Pancreas (tissue), 10 donors: Measurements from ENCODE around the gene BABAM2. TPM values are rescaled to one million over a fixed set of nuclear protein-coding genes. Genes with fewer than 3 reads are reported as not detected.

Source experiments
- ATAC-seq, 4 donors: fragments of 200-7000 bp; cut with Tn5 transposase; one replicate each; pipeline versions ENCODE4 v1.8.0 to v1.9.1; 2020; ENCODE audit warnings: mild to moderate bottlenecking in 4 of 4, moderate library complexity in 4 of 4
- DNase-seq, 6 donors: peaks; one replicate each; pipeline ENCODE4 v3.0.0-alpha.2; 2020
- FAIRE-seq: peaks from 2 replicates; lab custom pipeline; 2012; peaks lifted over from hg19 to GRCh38; lab: Jason Lieb, UNC
- H3K27ac ChIP-seq, 4 donors: fragments of 200-600 bp; sonication (generic); 1 replicate in 3 of 4; 2 replicates in 1 of 4; pipeline versions ENCODE4 v1.5.0 to v1.8.0; 2020
- H3K27me3 ChIP-seq, 4 donors: fragments of 200-600 bp; one replicate each; pipeline ENCODE4 v1.8.0; 2021
- H3K36me3 ChIP-seq, 3 donors: fragments of 200-600 bp; sonication (generic) in 1 of 3; one replicate each; pipeline versions ENCODE4 v1.5.0 to v1.8.0; 2020 to 2021
- H3K4me1 ChIP-seq, 3 donors: fragments of 200-600 bp; one replicate each; pipeline ENCODE4 v1.8.0; 2021
- H3K4me3 ChIP-seq, 4 donors: fragments of 200-600 bp; sonication (generic) in 2 of 4; one replicate each; pipeline versions ENCODE4 v1.5.0 to v1.8.0; 2020 to 2021
- H3K9me3 ChIP-seq, 4 donors: fragments of 200-600 bp; one replicate each; pipeline ENCODE4 v1.8.0; 2021
- WGBS, 2 donors: extraction: QIAGEN DNeasy Blood & Tissue Kit; methylation state at CpG; one replicate each; pipeline ENCODE4 v1.1.7; 2013; 5-methylcytosine and 5-hydroxymethylcytosine counted together
- intact Hi-C, 3 donors: fragments of 100-400 bp; cut with DNase I; formaldehyde crosslinking; loops; one replicate each; pipeline versions ENCODE4 v1.11.1 to v1.14.2; 2022
- polyA plus RNA-seq, 2 donors: library from polyadenylated mRNA; stranded (reverse); fragments of 200-250 nt; gene quantifications; one replicate each; pipeline ENCODE4 v1.2.3, GENCODE V29; 2013
- total RNA-seq, 6 donors: library from RNA; stranded (reverse); fragmentation: NEBNext Ultra II Directional in 4 of 6; extraction: Animal tissue kit (Norgen Biotek cat#: 25700) in 4 of 6; gene quantifications; one replicate each; pipeline versions ENCODE4 v1.2.1 to v1.2.4, GENCODE V29; 2021 to 2023
- TF ChIP-seq, protein P1 (sequence below), 4 donors: fragments of 200-600 bp; sonication (generic) in 3 of 4; IDR thresholded peaks; one replicate each; pipeline versions ENCODE4 v1.5.0 to v1.8.0; 2021; ENCODE audit warnings: antibody characterized with exemption in 4 of 4
- donor health status: healthy with polysubstance abuse.
- donor health status: DM: no; HTN: no; CAD: no; lungs with moderate emphysema.
- donor health status: DM: no; HTN: no; CAD: no.
- donor health status: control.
- donor health status: control.
- donor health status: Bipolar disorder and iron deficiency.
- donor health status: DM: yes; HTN: yes; CAD: no.
- donor health status: DM: no; HTN: no; CAD: no.
- donor health status: DM: no; HTN: no; CAD: no.
- donor health status: DM: yes; HTN: yes; CAD: no.

The BABAM2 gene
- total and polyA plus RNA-seq, 8 donors, result 9.4 to 21.3 (median 15.6) TPM

- 88% methylated on average over 2 of the region's 2 CpGs for WGBS, 2 donors
- Histone ChIP-seq H3K27me3 (no peaks in the 10 kb centered on the region), H3K27ac (no peak overlapping the region), H3K9me3 (no peaks in the 10 kb centered on the region), H3K4me1 (no peaks in the 10 kb centered on the region), H3K4me3 (no peak overlapping the region), H3K36me3 (no peaks in the 10 kb centered on the region)
- no peak for DNase-seq
- TF ChIP-seq, protein P1, sequence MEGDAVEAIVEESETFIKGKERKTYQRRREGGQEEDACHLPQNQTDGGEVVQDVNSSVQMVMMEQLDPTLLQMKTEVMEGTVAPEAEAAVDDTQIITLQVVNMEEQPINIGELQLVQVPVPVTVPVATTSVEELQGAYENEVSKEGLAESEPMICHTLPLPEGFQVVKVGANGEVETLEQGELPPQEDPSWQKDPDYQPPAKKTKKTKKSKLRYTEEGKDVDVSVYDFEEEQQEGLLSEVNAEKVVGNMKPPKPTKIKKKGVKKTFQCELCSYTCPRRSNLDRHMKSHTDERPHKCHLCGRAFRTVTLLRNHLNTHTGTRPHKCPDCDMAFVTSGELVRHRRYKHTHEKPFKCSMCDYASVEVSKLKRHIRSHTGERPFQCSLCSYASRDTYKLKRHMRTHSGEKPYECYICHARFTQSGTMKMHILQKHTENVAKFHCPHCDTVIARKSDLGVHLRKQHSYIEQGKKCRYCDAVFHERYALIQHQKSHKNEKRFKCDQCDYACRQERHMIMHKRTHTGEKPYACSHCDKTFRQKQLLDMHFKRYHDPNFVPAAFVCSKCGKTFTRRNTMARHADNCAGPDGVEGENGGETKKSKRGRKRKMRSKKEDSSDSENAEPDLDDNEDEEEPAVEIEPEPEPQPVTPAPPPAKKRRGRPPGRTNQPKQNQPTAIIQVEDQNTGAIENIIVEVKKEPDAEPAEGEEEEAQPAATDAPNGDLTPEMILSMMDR (IDR thresholded peaks at IDR 0.05), result no peak
- intact Hi-C loops, result no loop called here
- no peak for ATAC-seq
- no peak for FAIRE-seq
Measured at GRCh38 chr2:28049899-28050298, 159.4 kb downstream of the BABAM2 start.

DNA sequence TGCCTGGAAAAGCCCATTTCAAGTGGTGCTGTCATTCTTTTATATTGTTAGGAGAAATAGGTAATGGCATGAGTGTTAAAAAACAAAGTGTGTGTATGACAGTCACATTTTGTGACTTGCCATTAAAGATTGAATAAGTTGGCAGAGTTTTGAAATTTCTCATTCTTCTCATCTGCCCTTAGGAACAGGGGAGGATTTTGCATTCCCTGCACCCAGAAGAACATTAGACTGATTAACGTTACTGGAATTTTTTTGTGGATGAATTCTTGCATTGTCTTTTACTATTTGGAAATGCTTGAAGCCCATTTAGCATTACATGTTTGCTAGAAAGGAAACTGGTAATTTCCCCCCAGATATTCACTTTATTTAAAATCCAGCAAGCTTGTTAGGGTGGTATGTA, 162.2 kb downstream of the BABAM2 start:
- ATAC-seq, result no peak
- TF ChIP-seq, protein P1 (IDR thresholded peaks at IDR 0.05), result no peak
- Histone ChIP-seq H3K4me3 (no peak overlapping the region), H3K9me3 (no peaks in the 10 kb centered on the region), H3K36me3 (no peaks in the 10 kb centered on the region), H3K27ac (no peak overlapping the region), H3K4me1 (no peaks in the 10 kb centered on the region), H3K27me3 (no peaks in the 10 kb centered on the region)
- no peak for DNase-seq
- WGBS, 2 donors, result 74% methylated on average over 1 of the region's 1 CpG
- intact Hi-C loops, result no loop called here
- no peak for FAIRE-seq

DNA sequence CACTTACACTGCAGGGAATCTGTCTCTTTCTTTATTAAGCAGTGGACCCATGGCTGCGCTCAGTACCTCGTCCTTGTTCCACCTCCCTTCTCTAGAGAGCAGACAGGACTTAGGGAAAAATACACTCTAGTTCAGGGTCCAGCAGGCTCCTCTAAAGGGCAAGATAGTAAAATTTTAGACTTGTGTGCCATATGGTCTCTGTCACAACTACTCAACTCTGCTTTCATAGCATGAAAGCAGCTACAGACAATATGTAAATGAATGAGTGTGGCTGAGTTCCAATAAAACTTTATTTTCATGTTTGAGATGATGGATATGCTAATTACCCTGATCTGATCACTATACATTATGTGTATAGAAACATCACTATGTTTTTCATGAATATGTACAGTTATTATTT, 163.1 kb downstream of the BABAM2 start:
- H3K27me3 ChIP-seq, result no peaks in the 10 kb centered on the region
- intact Hi-C loops, result no loop called here
- DNase-seq, result no peak
- no peaks in the 10 kb centered on the region for H3K9me3 ChIP-seq
- no peak for FAIRE-seq
- no peaks in the 10 kb centered on the region for H3K4me1 ChIP-seq
- TF ChIP-seq, protein P1 (IDR thresholded peaks at IDR 0.05), result no peak
- no peak overlapping the region for H3K27ac ChIP-seq
- no peaks in the 10 kb centered on the region for H3K36me3 ChIP-seq
- no peak for ATAC-seq
- WGBS, 2 donors, result 87 to 93% methylated on average over 2 of the region's 2 CpGs
- H3K4me3 ChIP-seq, result no peak overlapping the region

DNA sequence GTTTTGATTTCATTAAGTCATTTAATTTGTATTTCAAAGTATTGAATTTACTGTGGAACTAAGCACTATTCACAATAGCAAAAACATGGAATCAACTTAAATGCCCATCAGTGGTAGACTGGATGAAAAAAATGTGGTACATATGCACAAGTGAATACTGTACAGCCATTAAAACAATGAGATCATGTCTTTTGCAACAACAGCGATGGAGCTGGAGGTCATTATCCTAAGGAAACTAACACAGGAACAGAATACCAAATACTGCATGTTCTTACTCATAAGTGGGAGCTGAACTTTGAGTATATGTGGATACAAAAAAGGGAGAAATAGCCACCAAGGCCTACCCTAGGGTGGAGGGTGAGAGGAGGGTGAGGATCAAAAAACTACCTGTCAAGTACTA, 164.4 kb downstream of the BABAM2 start:
- no peaks in the 10 kb centered on the region for H3K4me1 ChIP-seq

DNA sequence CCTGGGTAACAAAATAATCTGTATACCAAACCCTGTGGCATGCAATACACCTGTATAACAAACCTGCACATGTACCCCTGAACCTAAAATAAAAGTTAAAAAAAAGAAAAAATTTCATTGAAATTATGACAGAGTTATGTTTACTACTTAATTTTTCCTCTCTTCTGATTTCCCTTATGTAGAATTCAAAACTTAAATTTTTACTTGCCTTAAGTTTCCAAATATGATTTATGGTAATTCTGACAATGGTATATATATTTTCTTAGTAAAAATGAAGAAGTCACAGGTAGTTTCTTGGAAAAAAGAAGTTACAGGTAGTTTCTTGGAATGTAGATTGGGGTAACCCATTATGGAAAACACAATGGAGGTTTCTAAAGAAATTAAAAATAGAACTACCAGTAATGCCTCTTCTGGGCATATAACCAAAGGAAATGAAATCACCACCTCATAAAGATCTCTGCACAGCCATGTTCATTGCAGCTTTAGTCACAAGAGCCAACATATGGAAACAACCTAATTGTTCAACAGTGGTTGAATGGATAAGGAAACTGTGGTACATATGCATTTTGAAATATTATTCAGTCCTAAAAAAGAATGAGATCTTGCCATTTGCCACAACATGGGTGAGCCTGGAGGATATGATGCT, 164.9 kb downstream of the BABAM2 start:
- ATAC-seq, result no peak

More for the DNA sequence above, 164.4 kb downstream of the BABAM2 start:
- intact Hi-C loops, result no loop called here
- WGBS, 2 donors, result 97 to 98% methylated on average over 1 of the region's 1 CpG
- DNase-seq (no peak), ATAC-seq (no peak), FAIRE-seq (no peak)
- Histone ChIP-seq H3K27me3 (no peaks in the 10 kb centered on the region), H3K4me3 (no peak overlapping the region), H3K36me3 (no peaks in the 10 kb centered on the region), H3K9me3 (no peaks in the 10 kb centered on the region), H3K27ac (no peak overlapping the region)
- TF ChIP-seq, protein P1 (IDR thresholded peaks at IDR 0.05), result no peak

More for the DNA sequence above, 164.9 kb downstream of the BABAM2 start:
- H3K4me1 ChIP-seq, result no peaks in the 10 kb centered on the region
- H3K9me3 ChIP-seq, result no peaks in the 10 kb centered on the region
- H3K36me3 ChIP-seq, result no peaks in the 10 kb centered on the region
- no peaks in the 10 kb centered on the region for H3K27me3 ChIP-seq
- TF ChIP-seq, protein P1 (IDR thresholded peaks at IDR 0.05), result no peak
- H3K27ac ChIP-seq, result no peak overlapping the region
- intact Hi-C loops, result no loop called here
- FAIRE-seq (no peak), DNase-seq (no peak)
- no peak overlapping the region for H3K4me3 ChIP-seq
